Endothelial cell of umbilical vein (primary cell): ENCODE data around the gene RPA1.

Source experiments
- CTCF ChIP-seq, 2 donors: IDR thresholded peaks; 1 replicate in 1 of 2; 2 replicates in 1 of 2; pipeline ENCODE4 v1.5.1; 2011; ENCODE audit warnings: low read length in 2 of 2, mild to moderate bottlenecking in 2 of 2, moderate library complexity in 2 of 2, control low read depth in 1 of 2, inconsistent platforms in 1 of 2, low read depth in 1 of 2; ENCODE audit not compliant: insufficient read depth in 1 of 2; ENCODE audit errors: extremely low read depth in 1 of 2
- EZH2 ChIP-seq: IDR thresholded peaks from 2 replicates; pipeline ENCODE4 v1.6.1; 2012; ENCODE audit warnings: borderline replicate concordance, low read depth, mild to moderate bottlenecking, moderate library complexity, low read length, inconsistent platforms; ENCODE audit not compliant: severe bottlenecking
- MAX ChIP-seq: IDR thresholded peaks from 2 replicates; pipeline ENCODE4 v1.6.1; 2011; ENCODE audit not compliant: insufficient read depth, insufficient read length
- POLR2A ChIP-seq: IDR thresholded peaks from 2 replicates; pipeline ENCODE4 v1.6.1; 2012; ENCODE audit warnings: low read depth, mild to moderate bottlenecking, control low read depth, low read length
- POLR2AphosphoS5 ChIP-seq: IDR thresholded peaks from 2 replicates; pipeline ENCODE4 v1.6.1; 2012; ENCODE audit warnings: low read depth, mild to moderate bottlenecking, control low read depth, low read length, moderate library complexity; ENCODE audit not compliant: insufficient read depth

- TF ChIP-seq POLR2A: no peak
- TF ChIP-seq CTCF (IDR thresholded peaks at IDR 0.05; ENCODE audit: extremely low read depth in 1 of 2, insufficient read depth in 1 of 2, low read depth in 1 of 2, low read length in 2 of 2): no peak
- no peak for TF ChIP-seq POLR2AphosphoS5
- no peak for TF ChIP-seq EZH2
- no peak for TF ChIP-seq MAX
Measured at GRCh38 chr17:1942666-1943435, 113.0 kb downstream of the RPA1 start.
